Hematopoietic multipotent progenitor cell treated with erythropoietin and hydrocortisone succinate and interleukin-3 and kit ligand, for 17 days (in vitro differentiated cells): ENCODE results near the gene HAPLN2.

ENCODE experiments used
- DNase-seq: peaks from one replicate; pipeline ENCODE4 v3.0.0-alpha.2; 2015; ENCODE audit warnings: low spot score

HAPLN2 gene

DNA sequence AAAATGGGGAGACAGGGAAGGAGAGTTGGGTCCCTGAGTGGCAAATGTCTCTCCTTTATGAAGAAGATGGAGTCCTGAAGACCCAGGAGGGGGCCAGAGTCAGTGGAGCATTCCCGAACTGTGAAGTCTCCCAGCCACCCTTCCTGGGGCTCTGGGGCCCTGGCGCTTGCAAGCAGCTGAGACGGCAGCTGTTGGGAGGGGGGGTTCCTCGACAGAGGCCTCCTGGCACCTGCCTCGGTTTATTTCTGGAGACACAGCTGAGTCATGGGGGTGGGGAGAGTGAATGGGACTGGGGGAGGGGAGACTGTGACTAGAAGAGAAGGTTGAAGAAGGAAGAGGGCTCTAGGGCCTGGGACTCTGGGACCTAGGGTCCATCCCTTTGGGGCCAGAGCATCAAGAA is 44.0 kb downstream of the HAPLN2 start:
- no peak for DNase-seq

DNA sequence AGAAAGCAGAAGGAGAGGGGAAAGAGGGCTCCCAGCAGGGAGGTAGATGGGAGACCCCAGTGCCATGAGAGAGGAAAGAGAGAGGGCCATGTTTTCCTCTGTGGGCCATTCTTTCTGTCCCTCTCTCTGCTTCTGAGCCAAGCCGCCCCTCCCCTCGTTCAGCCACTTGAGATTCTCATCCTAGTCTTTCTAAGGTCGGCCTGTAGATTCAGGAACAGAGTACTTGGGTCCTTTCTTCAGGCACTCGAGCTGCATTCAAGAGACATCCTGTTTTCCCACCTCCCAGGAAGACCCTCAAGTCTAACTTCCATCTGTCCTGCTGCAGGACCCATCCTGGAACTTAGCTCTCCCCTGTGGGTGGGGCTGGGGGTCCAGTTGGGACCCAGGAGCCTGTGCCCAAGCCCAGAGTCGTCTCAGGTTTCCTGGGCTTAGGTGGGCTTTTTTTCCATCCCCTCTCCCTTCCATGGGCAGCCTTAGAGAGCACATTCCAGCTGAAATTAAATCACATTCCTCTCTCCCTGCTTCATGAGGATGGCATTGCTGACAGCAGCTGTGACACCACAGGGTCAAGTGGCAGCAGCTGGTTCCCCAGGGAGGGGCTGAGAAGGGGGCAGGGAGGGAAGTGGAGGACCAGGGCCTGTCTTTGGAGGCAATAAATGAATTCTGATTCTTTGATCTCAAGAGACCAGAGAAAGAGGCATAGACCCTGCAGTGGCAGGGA is 45.0 kb downstream of the HAPLN2 start:
- no peak for DNase-seq

DNA sequence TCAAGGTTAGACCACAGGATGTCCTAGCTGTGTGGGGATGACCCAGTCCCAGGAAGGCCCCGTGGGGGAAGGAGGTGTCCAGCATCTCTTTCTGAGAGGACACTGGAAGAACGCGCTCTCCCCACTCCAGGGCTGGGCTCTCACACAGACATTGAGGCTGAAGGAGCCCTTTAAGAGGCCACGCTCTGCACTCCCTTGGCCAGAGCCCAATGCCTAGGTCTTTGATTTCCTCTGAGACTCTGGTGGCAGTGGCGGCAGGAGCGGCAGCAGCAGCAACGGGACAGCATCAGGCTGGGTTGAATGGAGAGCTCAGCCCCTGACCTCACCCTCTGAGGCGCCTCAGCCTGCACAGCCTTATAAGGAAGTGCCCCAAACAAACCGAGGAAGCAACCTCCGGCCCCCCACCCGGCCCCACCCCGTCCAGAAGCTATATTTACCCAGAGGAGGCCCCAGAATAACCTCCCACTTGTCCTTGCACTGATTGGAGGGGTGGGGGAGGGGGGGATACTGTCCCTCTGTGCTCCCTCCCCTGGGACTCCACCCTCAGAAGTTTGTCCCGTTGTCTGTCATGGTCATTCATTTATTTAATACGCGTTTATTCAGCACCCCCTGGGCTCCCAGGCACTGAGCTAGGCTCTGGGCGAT is 45.7 kb downstream of the HAPLN2 start:
- DNase-seq: no peak

DNA sequence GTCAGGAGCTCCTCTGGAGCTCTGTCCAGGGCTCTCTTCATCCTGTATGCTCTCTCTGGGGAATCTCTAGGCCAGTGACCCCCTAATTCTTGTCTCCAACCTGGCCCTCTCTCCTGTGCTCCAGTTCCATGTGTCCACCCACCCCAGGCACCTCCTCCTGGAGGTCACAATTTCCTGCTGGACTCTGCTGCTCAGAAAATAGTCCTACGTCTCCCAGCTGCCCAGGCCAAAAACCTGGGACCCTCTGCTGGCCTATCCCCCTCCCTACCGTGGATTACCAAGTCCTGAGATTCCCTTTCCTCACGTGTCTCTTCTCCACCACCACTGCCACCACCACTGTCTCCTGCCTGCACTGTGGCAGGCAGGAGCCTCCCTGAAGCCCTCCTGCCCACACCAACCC is 46.3 kb downstream of the HAPLN2 start:
- no peak for DNase-seq

DNA sequence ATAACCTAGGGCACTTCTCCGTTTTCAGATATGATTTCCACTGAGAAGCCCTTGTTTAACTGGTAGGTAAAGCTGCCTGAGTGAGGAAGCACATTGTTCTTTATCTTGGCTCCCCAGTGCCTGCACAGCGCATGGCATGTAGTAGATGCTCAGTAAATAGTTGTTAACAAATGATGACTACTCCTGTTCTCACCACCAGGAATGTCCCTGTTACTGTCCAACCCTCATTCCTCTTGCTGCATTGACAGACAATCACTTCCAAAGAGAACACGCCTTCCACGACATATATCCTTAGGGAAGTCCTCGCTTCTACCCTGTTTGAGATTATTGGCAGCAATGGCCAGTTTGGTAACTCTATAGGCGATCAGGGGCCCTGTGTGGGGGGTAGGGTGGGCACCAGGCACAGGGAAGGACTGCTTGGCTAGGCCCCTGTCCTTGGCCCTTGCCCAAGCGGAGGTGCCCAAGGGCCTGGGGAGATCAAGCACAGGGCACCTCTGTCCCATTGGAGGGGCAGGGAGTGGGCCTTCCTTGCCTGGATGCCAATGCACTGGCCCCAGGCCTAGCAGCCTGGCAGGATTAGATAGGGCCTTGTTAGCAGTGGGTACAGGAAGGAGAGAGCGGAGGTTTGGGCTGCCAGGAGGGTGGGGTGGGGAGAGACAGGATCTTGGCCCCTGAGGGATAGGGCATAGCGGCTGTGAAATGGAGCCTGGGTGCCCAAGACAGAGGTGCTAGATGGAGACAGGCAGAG is 47.8 kb downstream of the HAPLN2 start:
- DNase-seq: no peak

DNA sequence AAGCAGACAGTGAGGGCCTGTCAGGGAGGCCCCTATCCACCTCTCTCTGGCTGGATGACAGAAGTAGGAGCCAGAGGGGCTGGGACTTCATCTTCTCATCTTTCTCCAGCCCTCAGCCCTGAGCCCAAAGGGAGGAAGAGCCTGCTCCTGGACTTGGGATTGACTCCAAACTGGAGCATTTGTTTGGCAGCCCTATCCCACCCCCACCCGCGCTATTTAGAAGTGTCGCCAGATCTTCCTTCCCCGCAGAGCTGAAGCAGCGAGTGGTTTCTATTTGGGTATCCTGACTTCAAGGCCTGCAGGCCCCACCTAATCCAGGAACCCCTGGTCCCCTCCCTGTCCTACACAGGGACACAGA is 48.4 kb downstream of the HAPLN2 start:
- DNase-seq: no peak

DNA sequence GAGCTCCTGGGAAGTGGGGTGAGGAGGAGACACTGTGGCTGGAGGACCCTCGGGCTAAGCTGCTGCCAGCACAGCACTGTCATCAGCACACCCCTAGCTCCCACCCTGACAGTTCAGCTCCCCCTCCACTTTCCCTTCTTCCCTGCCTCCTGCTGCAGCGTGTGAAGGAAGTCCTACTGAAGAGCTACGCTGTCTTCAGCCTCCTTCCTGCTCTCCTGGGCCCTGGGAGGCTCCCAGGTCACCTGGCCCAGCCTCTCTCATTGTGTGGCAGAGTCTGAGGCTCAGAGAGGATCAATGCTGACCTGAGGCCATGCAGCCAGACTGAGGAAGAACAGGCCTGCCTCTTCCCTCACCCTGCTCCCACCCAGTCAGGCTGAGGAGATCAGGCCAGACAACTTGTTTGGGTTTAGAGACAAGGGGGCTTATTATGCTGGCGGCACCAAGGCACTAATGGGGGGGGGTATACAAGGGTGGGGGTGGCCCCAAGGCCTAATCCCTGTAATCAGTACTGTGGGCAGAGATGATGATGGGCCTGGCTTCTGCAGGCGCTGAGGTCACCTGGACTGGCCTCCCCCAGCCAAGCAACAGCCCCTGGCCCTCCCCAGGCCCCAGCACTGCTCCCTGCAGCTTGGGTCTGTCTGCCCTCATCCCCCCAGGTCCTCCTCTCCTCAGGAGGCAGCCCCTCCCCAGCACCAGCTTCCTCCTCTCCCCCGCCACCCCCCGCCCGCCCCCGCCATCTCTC is 48.9 kb downstream of the HAPLN2 start:
- no peak for DNase-seq

DNA sequence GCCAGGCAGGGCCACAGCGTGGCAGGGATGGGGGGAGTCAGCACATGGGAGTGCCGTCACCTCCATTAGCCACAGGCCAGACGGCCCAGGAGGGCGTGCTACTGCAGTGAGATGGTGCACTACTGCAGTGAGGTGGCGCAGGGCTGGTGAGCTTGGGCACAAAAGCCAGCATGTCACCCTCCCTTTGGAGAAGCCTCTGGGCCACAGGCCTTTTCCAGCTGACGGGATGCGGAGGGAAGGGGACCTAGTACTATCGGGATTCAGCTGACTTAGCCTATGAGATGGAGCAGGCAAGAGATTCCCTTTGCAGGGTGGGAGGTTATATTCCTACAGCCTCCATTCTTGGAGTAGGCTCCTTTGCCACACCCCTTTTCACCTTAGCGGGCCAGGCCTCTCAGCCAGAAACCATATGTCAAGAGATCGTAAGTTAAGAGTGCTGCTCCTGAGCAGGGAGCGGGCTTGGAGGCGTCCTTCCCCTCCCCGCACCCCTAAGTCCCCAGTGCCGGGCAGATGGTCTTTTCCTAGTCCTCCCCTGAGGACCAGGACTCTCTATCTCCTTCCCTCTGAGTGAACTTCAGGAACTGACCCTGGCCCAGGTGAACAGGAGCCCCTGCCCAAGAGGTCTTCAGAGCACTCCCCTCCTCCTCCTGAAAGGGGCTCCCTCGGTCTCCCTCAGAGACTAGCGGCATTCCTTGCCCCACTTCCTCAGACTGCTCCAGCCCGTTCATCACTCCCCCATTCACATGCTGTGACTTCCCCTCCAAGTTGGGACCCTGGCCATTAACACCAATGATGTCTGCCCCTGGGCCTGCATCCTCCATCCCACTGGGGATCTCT is 49.8 kb downstream of the HAPLN2 start:
- DNase-seq: no peak

DNA sequence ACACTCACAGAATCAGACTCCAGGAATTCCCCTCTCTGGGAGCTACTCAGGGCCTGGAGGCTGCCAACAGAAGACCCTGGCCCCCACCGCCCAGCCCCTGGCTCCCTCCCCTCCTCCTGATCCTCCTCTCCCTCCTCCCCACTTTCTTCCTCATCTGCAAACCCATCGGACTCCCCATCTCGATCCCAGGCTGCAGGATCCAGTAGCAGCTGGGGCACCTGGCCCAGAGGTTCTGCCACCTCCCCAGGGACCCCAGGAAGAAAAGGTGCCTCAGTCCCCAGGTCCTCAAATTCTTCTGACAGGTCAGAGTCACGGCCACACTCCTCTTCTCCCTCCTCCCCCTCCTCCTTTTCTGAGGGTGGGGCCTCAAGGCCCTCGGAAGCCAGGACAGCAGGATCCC is 50.6 kb downstream of the HAPLN2 start:
- DNase-seq: no peak

DNA sequence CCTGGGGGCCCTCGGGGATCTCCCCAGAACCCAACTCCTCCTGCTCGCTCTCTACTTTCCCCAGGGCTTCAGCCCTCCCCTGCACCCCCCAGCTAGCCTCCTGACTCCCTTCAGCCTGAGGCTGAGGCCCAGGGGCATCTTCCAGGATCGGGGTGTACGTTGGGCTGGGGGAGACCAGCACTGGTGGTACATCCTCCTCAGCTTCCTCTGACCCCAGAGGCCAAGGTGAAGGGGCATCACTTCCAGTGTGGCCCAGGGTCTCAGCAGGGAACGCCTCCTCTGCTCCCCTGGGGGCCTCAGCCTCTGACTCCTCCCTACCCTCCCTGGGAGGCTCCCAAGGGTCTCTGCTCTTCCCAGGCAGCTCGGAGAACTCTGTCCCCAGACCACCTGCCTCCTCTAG is 51.1 kb downstream of the HAPLN2 start:
- no peak for DNase-seq

DNA sequence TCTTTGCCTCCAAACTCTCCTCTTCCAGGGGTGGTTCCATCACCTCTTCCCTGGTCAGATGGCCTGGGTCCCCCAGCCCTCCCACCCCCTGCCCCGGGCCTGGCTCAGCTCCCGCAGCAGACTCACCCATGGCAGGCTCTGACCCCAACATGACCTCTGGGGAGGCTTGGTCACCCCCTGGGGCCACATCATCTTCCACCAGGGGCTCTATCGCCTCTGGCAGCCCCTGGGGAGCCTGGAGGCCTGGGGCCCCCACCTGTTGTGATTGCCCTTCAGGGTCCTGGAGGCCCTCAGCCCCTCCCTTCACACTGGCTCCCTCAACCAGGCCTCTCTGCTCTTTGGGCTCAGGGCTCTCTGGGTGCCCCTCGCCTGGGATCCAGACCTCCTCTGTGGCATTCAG is 51.6 kb downstream of the HAPLN2 start:
- DNase-seq: no peak

DNA sequence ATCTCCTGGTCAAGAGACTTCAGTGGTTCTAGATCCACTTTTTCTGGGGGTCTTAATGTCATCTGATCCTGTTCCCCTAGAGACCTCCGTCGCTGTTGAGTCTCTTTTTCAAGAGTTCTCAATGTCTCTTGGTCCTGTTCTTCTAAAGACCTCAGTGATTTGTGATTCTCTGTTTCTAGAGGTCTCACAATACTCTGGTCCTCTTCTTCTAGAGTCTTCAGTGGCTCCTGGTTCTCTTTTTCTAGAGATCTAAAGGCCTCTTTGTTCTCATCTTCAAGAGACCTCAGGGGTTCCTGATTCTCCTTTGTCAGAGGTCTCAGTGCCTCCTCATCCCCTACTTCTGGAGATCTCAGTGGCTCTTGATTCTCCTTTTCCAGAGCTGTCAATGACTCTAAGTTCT is 52.6 kb downstream of the HAPLN2 start:
- no peak for DNase-seq

DNA sequence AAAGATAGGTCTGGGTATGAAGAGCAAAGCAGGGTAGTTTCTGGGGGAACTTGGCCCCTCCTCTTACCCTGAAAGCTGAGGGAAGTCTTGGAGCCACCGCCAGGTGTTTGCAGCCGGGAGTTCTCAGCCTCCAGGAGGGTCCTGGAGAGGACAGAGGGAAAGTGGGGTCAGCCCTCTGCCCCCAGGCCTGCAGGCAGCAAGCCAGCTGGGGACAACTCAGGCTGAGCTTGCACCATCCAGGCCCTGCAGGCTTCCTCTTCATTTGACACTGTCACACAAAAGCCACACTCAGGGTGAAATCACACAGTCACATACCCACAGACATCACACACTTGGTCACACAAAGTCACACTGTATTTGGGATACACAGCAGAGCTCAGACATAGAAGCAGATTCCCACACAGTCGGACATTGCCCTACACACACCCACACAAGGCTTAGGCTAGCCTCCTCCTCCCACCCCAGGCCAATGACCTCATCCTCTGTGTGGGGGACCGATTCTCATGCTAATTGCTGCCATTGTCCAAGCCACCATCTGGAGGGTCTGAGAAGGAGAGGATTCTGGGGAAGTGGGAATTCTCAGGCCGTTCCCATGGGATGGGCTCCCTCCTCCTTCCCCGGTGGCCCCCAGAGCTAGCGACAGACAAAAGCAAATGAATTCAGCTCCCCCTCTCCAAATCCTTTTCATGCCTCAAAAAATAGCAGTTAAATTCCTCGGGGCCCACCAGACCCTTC is 54.3 kb downstream of the HAPLN2 start:
- no peak for DNase-seq
